ENCODE results near the gene KIFC3.

KIFC3 gene

DNA sequence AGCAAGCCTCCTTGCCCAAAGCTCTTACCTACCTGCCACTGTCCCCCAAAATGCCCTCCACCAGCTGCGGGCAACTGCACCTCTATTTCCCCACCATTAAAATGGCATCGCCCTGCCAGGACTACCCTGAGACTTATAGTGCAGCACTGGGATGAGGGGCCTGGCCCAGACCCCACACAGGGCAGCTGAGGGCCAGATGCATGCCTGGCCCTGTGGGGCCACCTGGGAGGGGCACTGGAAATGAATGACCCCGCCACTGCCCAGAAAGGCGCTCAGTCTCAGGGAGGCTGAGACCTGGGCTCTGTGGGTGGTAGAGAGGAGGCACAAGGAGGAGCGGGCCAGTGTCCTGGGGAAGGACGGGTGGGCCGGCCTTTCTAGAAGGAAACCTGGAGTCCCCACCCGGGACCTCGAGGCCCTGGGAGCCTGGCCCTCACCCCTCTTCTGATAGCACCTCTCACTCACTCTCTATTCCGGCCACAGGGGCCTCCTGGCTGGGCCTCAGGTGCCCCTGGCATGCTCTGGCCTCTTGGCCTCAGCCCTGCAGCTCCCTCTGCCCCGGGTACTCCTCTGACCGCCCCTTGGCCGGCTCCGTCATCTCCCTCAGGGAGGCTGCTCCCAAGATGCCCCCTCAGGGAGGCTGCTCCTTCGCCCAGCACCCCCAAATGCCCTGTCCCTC, 39.8 kb downstream of the KIFC3 start:
- no peak for DNase-seq

DNA sequence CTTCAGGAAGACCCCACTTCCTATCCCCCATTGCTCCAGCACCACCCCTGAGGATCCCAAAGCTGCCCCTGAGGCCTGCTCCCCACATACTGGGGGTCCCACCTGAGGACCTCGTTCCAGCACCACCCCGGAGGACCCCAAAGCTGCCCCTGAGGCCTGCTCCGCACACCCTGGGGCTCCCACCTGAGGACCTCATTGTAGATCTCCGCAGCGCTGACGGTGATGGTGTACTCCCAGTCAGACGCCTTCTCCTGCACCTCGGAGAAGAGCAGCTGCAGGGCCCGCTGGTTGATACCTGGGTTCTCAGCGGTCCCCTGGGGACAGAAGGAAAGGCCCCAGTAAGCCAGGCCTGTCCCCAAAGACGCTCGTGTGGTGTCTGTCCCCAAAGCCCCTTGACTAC, 40.3 kb downstream of the KIFC3 start:
- DNase-seq, result no peak

DNA sequence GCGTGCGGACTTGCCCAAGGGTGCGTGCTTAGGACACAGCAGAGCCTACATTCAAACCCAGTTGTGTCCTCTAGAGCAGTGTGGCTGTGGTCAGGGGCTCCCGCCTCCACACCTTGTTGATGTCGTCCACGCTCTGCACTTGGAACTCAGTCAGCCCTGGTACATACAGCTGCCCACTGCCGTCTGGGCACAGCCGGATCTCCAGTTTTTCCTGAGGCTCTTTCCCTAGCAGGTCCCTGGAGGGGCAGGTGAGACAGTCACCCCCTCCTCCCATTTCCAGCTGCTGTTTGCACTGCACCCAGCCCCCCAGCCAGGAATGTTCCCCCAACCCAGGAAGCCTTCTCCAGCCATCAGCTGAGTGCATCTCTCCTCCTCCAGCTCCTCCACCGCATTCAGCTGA, 41.0 kb downstream of the KIFC3 start:
- DNase-seq, result no peak

DNA sequence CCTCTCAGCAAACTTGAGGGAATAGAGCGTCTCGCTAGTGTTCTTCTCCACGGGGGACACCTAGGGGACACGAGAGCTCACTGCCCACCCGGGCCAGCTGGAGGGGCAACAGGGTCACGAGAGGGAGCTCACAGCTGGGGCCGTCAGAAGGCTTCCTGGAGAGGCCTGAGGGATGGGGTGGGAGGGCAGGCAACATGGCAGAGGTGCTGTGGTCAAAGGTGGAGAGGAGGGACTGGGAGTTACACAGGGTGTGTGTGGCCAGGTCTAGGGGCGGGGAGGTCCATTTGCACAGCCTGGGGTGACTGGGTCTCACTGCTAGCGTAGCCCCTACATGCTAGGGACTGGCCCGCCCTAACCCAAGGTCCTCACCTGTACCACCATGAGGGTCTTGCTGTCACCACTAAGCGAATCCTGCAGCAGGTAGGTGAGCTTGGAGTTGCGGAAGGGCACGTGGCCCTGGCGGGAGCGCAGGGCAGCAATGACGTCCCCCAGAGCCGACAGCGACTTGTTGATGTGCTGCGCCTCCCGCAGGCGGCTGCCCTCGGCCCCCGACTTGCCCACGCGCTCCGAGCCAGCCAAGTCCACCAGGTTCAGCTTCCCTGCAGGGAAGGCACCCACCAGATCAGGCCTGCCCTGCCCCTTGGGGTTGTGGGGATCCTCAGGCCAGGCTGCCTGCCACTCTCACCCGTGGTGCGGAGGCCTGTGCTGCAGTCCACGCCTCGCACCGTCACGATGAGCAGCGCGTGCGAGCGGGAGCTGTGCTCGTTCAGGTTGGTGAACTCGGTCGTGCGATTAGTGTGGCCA, 41.7 kb downstream of the KIFC3 start:
- no peak for DNase-seq

DNA sequence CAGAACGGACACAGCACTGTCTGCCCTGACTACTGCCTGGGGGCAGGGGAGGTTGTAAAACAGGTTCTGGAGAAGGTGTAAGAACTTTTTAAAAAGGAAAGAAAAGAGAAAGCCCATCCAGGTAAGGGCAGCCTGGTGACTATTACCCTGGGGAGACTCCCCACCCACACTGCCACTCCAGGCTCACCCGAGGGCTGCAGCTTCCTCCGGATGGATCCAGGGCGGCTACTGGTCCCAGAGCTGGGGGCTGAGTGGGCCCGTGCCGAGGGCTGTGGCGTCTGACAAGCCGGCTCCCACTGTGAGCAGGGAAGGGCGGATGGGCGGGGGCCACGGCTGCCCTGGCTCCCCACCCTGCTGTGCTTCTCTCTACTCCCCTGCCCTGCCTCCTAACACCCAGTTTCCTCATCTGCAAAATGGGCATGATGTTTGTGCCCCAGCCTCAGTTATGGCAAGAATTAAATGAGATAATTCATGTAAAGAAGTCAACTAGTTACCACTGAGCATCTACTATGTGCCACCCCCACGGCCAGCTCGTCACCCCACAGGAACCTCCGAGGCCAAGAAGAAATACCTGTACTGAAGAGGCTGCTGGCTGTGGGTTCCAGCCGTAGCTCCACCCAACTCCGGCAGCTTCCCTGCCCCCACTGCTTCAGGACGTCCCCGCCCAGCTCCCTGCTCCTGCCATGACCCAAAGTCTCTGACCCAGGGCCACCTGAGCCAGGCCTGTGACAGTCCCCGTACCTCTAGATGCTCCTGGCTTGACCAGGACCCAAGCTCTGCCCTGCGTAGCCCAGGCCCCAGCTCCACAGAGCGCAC, 42.5 kb downstream of the KIFC3 start:
- DNase-seq, result no peak

DNA sequence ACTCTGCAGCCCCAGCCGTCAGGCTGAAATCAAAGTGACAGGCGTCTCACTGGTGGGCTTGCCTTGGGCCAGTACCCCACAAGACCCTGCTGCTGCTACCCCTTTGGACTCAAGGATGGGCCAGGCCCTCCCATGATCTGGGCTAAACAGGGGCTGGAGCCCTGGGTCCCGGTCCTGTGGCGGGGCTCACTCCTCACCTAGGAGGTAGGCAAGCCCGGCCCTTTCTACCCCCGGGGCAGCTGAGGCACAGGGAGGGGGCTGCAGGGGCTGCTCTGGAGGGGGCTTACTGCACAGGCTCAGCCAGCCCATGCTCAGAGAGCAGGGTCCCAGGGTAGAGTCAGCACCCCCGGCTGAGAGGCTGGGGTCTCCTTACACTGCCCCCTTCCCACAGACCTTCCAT, 43.2 kb downstream of the KIFC3 start:
- no peak for DNase-seq

DNA sequence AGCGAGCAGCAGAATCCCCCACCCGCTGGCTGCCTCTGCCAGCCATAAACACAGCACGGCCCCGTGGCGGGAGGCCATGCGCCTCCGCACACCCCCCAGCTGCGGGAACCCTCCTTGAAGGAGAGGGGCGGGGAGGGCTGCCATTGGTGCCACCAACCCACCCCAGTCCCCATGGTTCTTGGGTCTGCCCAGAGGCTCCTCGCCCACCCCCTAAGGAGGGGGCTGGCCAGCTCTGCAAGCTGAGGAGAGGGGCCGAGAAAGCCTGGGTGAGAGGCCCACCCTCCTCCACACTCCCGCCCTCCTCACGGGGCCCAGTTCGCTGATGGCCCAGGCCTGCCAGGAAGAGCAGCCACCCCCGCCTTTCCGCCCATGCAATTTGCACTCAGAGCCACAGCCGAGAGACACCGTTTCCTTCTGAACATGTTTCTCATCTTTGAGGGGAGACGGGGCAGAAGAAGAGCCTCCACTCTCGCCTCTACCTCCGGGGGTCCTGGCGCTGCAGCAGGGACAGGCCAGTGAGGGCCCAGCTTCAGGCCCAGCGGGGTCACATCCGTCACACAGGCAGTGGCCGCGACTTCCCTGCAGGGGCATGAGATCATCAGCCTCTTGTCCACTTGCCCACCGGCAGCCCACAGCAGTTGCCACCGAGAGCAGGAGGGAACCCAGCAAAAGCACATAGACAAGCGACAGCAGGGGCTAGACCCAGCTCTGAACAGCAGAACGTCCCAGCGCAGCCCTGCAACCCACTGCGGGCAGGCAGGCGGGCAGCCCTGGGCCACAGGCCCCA, 43.8 kb downstream of the KIFC3 start:
- DNase-seq, result no peak

DNA sequence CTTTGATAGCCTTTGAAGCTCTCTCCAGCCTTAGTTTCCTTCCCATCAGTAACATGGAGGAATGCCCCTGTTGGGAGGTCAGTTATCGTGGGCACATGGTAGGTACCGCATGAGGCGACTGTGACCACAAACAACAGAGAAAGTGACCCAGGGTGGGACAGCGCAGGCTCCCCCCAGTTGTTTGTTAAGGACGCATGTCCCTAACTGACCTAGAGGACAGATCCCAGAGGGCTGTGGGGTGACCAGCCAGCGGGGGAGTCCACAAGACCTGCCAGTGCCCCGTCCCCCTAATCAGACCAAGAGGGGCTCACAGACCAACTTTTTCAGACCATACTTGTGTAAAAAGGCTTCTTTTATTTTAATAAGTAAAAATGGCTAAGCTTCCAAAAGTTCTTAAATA, 44.4 kb downstream of the KIFC3 start:
- no peak for DNase-seq

DNA sequence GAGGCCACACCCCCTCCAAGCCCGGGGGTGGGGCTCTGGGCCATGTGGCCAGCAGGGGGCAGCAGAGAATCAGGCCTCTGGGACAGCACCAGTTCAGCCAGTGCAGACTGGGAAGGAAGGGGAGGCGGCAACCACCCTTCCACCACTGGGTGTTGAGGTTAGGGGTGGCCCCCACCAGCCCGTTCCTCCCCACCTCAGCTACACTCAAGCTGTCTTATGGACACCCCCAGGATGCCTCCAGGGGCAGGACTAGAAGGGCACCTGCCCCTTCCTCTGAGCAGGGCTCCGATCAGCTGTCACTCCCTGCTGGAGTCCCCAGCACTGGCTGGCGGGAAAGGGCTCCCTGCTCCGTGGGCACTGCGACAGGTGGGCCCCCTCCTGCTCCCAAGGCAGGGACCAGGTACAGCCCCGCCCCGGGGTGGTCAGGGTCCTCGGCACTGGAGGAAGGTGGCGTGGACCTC, 44.9 kb downstream of the KIFC3 start:
- peak; percentile 83 for DNase-seq

DNA sequence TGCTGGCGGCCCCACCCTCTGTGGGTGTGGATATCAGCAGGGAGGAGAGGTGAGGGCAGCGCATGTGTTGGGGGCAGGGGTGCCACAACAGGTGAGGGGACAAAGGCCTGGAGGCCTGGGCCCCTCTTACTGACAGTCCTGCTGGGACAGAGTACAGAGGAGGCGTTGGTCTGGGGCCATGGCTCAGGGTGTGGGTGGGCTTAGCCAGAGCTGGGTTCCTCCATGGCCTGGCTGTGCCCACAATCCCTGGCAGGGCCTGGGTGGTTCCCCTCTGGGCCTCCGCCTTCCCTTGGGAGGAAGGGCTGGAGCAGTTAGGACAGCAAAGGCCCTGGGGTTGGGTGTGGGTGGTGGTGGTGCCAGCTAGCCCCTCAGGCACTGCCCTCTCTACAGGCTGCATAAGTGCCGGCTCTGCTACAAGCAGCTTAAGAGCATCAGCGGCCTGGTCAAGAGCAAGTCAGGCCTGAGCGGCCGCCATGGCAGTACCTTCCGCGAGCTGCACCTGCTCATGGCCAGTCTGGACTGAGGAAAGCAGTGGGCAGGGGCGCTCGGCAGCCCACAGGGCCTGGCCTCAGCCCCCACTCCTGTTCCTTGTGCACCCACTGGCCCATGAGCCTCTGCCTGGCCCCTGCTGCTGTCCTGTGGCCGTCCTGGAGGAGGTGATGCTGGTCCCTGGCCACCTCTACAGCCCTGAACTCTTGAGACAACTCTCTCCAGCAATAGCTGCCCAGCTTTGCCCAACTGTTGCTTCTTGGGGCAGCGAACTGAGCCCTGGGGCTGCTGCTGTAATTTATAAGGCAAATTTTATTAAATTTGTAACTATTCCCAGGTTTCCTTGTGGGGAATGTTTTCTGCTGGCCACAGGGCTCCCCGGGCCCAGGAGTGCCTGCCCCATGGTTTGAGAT, 45.6 kb downstream of the KIFC3 start:
- no peak for DNase-seq

DNA sequence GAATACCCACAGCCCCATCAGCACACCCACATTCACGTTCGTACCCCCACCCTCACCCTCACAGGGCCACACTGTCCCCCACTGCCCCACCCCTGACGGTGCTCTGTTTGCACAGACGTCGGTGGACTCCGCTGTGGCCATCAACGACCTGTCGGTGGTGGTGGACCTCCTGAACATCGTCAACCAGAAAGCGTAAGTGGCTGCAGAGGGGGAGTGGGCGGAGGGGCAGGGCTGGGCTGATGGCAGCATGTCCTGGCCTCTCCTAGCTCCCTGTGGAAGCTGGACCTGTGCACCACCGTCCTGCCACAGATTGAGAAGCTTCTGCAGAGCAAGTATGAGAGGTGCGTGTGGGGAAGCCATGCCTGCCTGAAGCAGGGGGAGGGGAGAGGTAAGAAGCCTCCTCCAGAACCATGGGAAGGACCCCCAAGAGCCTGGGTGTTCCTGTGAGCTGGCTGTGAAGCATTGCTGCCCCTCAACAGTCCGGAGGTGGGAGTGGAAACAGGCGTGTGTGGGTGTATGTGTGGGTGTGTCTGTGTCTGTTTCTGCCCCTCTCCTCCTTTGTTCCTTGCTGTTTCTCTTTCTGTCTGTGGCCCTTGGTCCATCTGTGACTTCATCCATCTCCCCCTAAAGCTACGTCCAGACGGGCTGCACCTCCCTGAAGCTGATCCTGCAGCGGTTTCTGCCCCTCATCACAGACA, 46.4 kb downstream of the KIFC3 start:
- DNase-seq, result no peak

DNA sequence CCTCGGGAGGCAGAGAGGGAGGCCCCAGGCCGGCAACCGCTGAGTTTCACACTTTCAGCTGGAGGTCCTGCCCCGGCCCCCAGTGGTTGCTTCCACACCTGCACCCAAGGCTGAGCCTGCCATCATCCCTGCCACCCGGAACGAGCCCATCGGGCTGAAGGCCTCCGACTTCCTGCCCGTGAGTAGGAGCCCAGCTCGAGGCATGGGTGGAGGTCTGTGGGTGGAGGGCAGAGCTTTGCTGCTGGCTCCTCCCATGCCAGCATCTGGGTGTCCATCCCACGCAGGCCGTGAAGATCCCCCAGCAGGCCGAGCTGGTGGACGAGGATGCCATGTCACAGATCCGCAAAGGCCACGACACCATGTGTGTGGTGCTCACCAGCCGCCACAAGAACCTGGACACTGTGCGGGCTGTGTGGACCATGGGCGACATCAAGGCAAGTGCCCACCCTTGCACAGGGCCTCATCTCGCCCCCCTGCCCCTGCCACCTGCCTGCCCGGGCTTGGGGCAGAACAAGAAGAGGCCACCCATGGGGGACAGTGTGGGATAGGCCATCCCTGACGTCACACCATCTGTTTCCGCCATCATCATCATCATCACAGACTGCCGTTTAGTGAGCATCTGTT, 47.1 kb downstream of the KIFC3 start:
- DNase-seq, result no peak

DNA sequence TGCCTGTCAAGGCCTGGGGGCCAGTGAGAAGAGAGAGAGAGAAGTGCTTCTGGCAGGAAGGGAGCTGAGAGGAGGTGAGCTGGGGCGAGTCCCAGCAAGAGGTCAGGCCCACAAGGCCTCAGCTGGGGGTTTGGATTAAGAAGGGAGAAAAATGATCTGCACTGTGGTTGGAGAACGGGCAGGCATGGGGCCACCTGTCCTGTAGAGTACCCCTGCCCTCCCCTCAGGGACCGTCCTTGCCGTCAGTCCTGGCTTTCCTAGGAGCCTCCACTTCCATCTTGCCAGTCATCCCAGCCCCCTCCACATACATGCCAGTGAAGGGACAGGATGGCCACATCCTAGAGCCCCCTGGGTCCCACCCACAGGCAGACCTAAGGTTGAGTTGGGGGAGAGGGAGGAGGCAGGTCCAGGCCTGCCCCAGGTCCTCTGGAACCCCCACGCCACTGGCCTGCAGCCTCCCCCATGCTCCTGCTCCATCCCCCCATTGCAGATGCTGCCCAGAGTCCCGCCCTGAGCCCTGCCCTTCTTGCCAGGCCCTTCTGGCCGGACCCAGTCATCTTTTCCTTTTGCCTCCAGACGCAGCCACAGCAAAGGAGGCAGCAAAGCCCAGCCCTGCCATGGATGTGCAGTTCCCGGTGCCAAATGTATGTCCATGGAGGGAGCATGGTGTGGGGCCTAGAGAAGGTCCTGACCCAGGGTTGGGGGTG, 47.8 kb downstream of the KIFC3 start:
- no peak for DNase-seq

DNA sequence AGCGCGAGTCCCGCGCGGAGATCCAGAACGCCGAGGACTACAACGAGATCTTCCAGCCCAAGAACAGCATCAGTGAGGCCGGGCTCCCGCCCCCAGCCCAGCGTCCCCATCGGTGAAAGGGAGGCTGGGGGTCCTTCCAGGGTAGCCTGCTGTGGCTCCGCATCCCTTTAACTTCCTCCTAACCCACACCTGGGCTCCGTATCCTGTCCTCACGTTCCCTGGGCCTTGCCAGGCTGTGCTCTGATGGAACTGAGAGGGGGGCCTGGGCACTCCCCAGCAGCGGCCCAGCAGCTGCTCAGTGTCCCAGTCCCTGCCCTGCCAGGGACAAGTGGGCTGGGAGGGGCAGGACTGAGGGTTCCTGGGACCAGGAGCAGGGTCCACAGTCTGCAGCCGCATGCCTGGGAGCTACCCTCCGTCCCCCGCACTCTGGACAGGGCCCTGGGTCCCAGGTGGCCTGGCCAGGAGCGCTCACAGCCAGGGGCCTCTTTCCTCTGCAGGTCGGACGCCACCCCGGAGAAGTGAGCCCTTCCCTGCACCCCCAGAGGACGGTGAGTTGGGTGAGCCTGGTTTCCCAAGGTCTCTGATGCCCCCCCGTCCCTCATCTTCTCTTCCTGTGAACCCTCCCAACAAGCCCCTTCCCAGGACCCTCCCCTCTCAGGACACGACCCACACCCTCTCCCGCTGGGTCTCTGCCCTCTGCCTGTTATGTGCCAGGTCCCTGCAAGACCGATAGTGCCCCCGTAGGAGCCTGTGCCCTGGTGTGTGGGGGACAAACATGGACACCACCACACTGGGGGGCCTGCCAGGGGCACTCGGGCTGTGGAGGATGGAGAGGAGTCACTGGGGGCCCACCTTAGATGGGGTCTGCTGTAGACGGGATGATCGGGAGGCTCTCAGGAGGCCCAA, 48.6 kb downstream of the KIFC3 start:
- DNase-seq, result no peak

DNA sequence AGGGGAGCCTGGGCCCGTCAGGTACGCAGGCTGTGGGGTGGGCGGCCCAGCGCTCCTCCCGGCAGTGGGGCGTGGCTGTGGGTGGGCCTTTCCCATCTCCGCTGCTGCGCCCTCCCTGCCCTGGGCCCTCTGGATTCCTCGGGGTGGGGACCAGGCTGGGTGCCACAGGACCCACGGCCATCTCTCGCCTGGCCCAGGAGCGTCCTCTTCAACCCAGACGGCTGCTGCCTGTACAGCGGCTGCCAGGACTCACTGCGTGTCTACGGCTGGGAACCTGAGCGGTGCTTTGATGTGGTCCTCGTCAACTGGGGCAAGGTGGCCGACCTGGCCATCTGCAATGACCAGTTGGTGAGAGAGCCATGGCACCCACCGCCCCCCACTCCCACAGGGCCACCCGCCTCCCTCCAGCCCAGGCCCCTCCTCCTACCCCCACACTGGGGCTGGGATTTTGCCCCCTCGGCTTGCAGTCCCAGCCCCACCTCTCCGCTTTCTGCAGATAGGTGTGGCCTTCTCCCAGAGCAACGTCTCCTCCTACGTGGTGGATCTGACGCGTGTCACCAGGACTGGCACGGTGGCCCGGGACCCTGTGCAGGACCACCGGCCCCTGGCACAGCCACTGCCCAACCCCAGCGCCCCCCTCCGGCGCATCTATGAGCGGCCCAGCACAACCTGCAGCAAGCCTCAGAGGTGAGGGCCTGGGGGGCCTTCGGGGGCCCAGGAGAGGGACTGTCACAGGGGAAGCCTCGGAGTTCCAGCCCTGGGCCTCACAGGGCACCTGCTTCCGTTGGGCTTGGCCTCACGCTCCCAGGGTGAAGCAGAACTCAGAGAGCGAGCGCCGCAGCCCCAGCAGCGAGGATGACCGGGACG, 49.5 kb downstream of the KIFC3 start:
- DNase-seq, result no peak

DNA sequence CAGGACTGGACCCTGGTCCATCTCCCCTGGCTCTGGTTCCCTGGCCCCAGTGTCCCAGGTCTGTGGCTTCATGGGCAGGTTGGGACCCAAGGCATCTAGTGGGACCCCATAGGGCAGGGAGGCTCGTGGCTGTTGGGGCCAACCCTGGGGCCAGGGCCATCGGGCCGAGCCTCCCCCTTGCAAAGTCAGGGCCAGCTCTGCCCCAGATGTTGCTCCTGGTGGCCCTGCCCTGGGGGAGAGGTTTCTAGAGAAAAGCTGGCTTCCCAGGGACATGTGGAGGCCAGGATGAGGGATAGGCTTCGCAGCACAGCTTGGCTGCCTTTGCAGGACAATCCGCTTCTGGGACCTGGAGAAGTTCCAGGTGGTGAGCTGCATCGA, 50.1 kb downstream of the KIFC3 start:
- no peak for DNase-seq

DNA sequence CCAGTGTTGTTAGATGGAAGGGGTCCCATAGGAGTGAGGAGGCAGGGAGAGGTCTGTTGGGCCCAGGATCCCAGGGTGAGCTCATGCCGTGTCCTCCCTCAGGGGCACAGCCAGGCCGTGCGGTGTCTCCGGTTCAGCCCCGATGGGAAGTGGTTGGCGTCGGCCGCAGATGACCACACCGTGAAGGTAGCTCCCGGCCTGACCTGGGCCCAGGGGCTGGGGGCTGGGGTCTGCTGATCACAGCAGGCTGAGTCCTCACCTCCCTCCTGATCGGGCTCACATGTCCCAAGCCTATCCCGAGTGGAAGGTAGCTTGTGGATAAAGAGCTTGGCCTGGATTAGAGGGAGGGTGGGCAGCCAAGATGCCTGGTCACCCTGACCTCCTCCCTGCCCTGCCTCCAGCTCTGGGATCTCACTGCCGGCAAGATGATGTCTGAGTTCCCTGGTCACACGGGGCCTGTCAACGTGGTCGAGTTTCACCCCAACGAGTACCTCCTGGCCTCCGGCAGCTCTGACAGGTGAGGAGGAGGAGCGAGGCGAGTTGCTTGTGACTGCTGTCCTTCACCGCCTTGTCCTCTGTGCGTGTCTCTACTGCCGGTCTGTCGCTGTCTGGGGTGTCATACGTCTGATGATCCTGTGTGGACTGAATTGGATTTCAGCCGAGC, 50.6 kb downstream of the KIFC3 start:
- no peak for DNase-seq
